Astrocyte (in vitro differentiated cells and primary cell): ENCODE measurements around the gene BMPR1A. TPM values are rescaled to one million over a fixed set of nuclear protein-coding genes. Genes with fewer than 3 reads are reported as not detected.

Experiments
- DNase-seq: peaks from one replicate; pipeline ENCODE4 v3.0.0-alpha.2; 2010; ENCODE audit warnings: low read depth
- FAIRE-seq: peaks from 2 replicates; lab custom pipeline; 2011; peaks lifted over from hg19 to GRCh38; lab: Jason Lieb, UNC
- H2AFZ ChIP-seq: 2 replicates; pipeline ENCODE4 v1.6.0; 2012; ENCODE audit warnings: low read depth, low read length, inconsistent platforms
- H3K27ac ChIP-seq: 2 replicates; pipeline ENCODE4 v1.5.1; 2011; ENCODE audit warnings: low read depth, low read length, inconsistent platforms
- H3K27me3 ChIP-seq: 2 replicates; pipeline ENCODE4 v1.6.0; 2011; ENCODE audit warnings: low read length, inconsistent platforms; ENCODE audit not compliant: insufficient read depth
- H3K36me3 ChIP-seq: 2 replicates; pipeline ENCODE4 v1.5.1; 2011; ENCODE audit warnings: low read length, inconsistent platforms; ENCODE audit not compliant: insufficient read depth
- H3K4me1 ChIP-seq: 2 replicates; pipeline ENCODE4 v1.5.1; 2011; ENCODE audit warnings: low read length, inconsistent platforms; ENCODE audit not compliant: insufficient read depth
- H3K4me2 ChIP-seq: 2 replicates; pipeline ENCODE4 v1.6.0; 2012; ENCODE audit warnings: low read length, inconsistent platforms
- H3K4me3 ChIP-seq: 2 replicates; pipeline ENCODE4 v1.5.1; 2011; ENCODE audit warnings: low read depth, mild to moderate bottlenecking, low read length, inconsistent platforms; ENCODE audit not compliant: insufficient read depth
- H3K79me2 ChIP-seq: 2 replicates; pipeline ENCODE4 v1.6.0; 2012; ENCODE audit warnings: mild to moderate bottlenecking, low read length, inconsistent platforms; ENCODE audit not compliant: insufficient read depth
- H3K9ac ChIP-seq: 2 replicates; pipeline ENCODE4 v1.6.0; 2012; ENCODE audit warnings: mild to moderate bottlenecking, low read length, inconsistent platforms
- H3K9me3 ChIP-seq: 2 replicates; pipeline ENCODE4 v1.5.1; 2012; ENCODE audit warnings: low read depth, mild to moderate bottlenecking, low read length, inconsistent platforms; ENCODE audit not compliant: insufficient read depth
- H4K20me1 ChIP-seq: 2 replicates; pipeline ENCODE4 v1.6.0; 2012; ENCODE audit warnings: low read length, inconsistent platforms; ENCODE audit not compliant: insufficient read depth
- H3K27ac Mint-ChIP-seq: one replicate; pipeline ENCODE4 v1.8.0; 2021; ENCODE audit warnings: mild to moderate bottlenecking, mixed read lengths; ENCODE audit not compliant: unreplicated experiment
- H3K27me3 Mint-ChIP-seq: one replicate; pipeline ENCODE4 v1.8.0; 2021; ENCODE audit warnings: low read depth, mixed read lengths; ENCODE audit not compliant: unreplicated experiment
- H3K36me3 Mint-ChIP-seq: one replicate; pipeline ENCODE4 v1.8.0; 2021; ENCODE audit warnings: low read depth, mixed read lengths; ENCODE audit not compliant: unreplicated experiment
- H3K4me1 Mint-ChIP-seq: one replicate; pipeline ENCODE4 v1.8.0; 2021; ENCODE audit warnings: low read depth, mixed read lengths; ENCODE audit not compliant: unreplicated experiment
- H3K4me3 Mint-ChIP-seq: one replicate; pipeline ENCODE4 v1.8.0; 2021; ENCODE audit warnings: mild to moderate bottlenecking, moderate library complexity, mixed read lengths; ENCODE audit not compliant: unreplicated experiment
- H3K9me3 Mint-ChIP-seq: one replicate; pipeline ENCODE4 v1.8.0; 2021; ENCODE audit warnings: mild to moderate bottlenecking, mixed read lengths; ENCODE audit not compliant: unreplicated experiment
- EZH2 ChIP-seq: IDR thresholded peaks from 2 replicates; pipeline ENCODE4 v1.6.1; 2012; ENCODE audit warnings: mild to moderate bottlenecking, low read length, inconsistent platforms; ENCODE audit not compliant: insufficient read depth
- total RNA-seq: library from RNA; stranded (reverse); gene quantifications from 2 replicates; pipeline ENCODE4 v1.2.1, GENCODE V29; 2021
- TF ChIP-seq, protein P1 (sequence below): IDR thresholded peaks from 2 replicates; pipeline ENCODE4 v1.5.1; 2011; ENCODE audit warnings: low read depth, mild to moderate bottlenecking, inconsistent platforms, low read length, moderate library complexity; ENCODE audit not compliant: insufficient read depth

Gene BMPR1A
- total RNA-seq, 1 donor from 2014 or later = 52.2 TPM

DNA sequence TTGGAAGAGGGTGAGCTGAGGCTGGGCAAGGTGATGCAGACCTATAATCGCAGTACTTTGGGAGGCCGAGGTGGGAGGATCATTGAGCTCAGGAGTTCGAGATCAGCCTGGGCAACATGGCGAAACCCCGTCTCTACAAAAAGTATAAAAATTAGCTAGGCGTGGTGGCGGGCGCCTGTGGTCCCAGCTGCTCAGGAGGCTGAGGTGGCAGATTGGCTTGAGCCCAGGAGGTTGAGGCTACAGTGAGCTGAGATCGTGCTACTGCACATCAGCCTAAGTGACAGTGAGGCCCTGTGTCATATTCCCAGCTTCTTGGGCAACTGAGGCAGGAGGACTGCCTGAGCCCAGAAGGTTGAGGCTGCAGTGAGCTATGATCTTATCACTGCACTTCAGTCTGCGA is 13.6 kb downstream of the BMPR1A start:
- H3K9me3 ChIP-seq = no peaks in the 10 kb centered on the region
- H3K4me1 ChIP-seq = peaks cover 4% of the 10 kb centered on the region
- no peak overlapping the region for H3K4me3 ChIP-seq
- H2AFZ ChIP-seq = no peak overlapping the region
- H3K27me3 ChIP-seq = no peaks in the 10 kb centered on the region
- peaks cover 82% of the 10 kb centered on the region for H4K20me1 ChIP-seq
- H3K4me2 ChIP-seq = no peak overlapping the region
- Mint-ChIP-seq H3K9me3 (no peaks in the 10 kb centered on the region), H3K4me1 (peaks cover 16% of the 10 kb centered on the region), H3K4me3 (no peak overlapping the region), H3K27me3 (no peaks in the 10 kb centered on the region), H3K27ac (peak overlapping the region; percentile 53), H3K36me3 (no peaks in the 10 kb centered on the region)
- H3K9ac ChIP-seq = no peak overlapping the region
- no peak overlapping the region for H3K27ac ChIP-seq
- TF ChIP-seq, protein P1, sequence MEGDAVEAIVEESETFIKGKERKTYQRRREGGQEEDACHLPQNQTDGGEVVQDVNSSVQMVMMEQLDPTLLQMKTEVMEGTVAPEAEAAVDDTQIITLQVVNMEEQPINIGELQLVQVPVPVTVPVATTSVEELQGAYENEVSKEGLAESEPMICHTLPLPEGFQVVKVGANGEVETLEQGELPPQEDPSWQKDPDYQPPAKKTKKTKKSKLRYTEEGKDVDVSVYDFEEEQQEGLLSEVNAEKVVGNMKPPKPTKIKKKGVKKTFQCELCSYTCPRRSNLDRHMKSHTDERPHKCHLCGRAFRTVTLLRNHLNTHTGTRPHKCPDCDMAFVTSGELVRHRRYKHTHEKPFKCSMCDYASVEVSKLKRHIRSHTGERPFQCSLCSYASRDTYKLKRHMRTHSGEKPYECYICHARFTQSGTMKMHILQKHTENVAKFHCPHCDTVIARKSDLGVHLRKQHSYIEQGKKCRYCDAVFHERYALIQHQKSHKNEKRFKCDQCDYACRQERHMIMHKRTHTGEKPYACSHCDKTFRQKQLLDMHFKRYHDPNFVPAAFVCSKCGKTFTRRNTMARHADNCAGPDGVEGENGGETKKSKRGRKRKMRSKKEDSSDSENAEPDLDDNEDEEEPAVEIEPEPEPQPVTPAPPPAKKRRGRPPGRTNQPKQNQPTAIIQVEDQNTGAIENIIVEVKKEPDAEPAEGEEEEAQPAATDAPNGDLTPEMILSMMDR = no peak
- no peak for TF ChIP-seq EZH2
- H3K36me3 ChIP-seq = no peaks in the 10 kb centered on the region
- H3K79me2 ChIP-seq = peaks cover 83% of the 10 kb centered on the region
- DNase-seq (no peak), FAIRE-seq (no peak)

GRCh38 chr10:86770412-86770960 is 14.1 kb downstream of the BMPR1A start:
- peaks cover 8% of the 10 kb centered on the region for H3K4me1 ChIP-seq
- Mint-ChIP-seq H3K27ac (no peak overlapping the region), H3K36me3 (no peaks in the 10 kb centered on the region), H3K9me3 (no peaks in the 10 kb centered on the region), H3K27me3 (no peaks in the 10 kb centered on the region), H3K4me3 (no peak overlapping the region), H3K4me1 (peaks cover 19% of the 10 kb centered on the region)
- no peak overlapping the region for H3K9ac ChIP-seq
- H3K27ac ChIP-seq = no peak overlapping the region
- H3K36me3 ChIP-seq = no peaks in the 10 kb centered on the region
- H3K4me2 ChIP-seq = no peak overlapping the region
- DNase-seq (no peak), FAIRE-seq (no peak)
- H3K9me3 ChIP-seq = no peaks in the 10 kb centered on the region
- H4K20me1 ChIP-seq = peaks cover 84% of the 10 kb centered on the region
- H2AFZ ChIP-seq = no peak overlapping the region
- no peak overlapping the region for H3K4me3 ChIP-seq
- no peaks in the 10 kb centered on the region for H3K27me3 ChIP-seq
- H3K79me2 ChIP-seq = peaks cover 86% of the 10 kb centered on the region
- TF ChIP-seq, protein P1 = no peak
- TF ChIP-seq EZH2 = no peak

DNA sequence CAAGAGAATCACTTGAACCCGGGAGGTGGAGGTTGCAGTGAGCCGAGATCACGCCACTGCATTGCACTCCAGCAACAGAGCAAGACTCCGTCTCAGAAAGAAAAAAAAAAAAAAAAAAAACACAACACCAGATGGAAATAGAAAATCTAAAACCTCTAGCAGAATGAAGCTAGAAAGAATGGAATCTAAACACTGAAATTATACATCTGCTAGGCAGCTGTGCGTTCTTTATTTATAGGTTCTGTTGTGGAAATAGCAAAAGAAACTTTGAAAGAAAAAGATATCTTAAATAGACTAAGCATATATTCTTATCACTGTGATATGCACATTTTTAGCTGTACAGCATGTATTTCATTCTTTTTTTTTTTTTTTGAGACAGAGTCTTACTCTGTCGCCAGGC is 17.1 kb downstream of the BMPR1A start:
- no peaks in the 10 kb centered on the region for H3K9me3 ChIP-seq
- H3K27ac ChIP-seq = no peak overlapping the region
- H3K27me3 ChIP-seq = no peaks in the 10 kb centered on the region
- no peak overlapping the region for H3K9ac ChIP-seq
- no peak overlapping the region for H3K4me2 ChIP-seq
- peaks cover 85% of the 10 kb centered on the region for H4K20me1 ChIP-seq
- no peak for DNase-seq
- peaks cover 84% of the 10 kb centered on the region for H3K79me2 ChIP-seq
- H3K36me3 ChIP-seq = no peaks in the 10 kb centered on the region
- peaks cover 9% of the 10 kb centered on the region for H3K4me1 ChIP-seq
- no peaks in the 10 kb centered on the region for H3K36me3 Mint-ChIP-seq
- no peak for FAIRE-seq
- no peak overlapping the region for H3K4me3 Mint-ChIP-seq
- no peak overlapping the region for H3K27ac Mint-ChIP-seq
- H2AFZ ChIP-seq = no peak overlapping the region
- H3K9me3 Mint-ChIP-seq = no peaks in the 10 kb centered on the region
- peaks cover 24% of the 10 kb centered on the region for H3K4me1 Mint-ChIP-seq
- no peak for TF ChIP-seq EZH2
- TF ChIP-seq, protein P1 = no peak
- no peak overlapping the region for H3K4me3 ChIP-seq
- H3K27me3 Mint-ChIP-seq = no peaks in the 10 kb centered on the region
